ENCODE data around the gene RTP5.
A peak's percentile ranks its signal among the peaks of the same experiment; 100 is the strongest.
"Not testable (repeated sequence)": the region's sequence is repeated elsewhere in the genome, so short reads cannot be mapped to it uniquely, and the experiment has no call there.

Gene RTP5

DNA sequence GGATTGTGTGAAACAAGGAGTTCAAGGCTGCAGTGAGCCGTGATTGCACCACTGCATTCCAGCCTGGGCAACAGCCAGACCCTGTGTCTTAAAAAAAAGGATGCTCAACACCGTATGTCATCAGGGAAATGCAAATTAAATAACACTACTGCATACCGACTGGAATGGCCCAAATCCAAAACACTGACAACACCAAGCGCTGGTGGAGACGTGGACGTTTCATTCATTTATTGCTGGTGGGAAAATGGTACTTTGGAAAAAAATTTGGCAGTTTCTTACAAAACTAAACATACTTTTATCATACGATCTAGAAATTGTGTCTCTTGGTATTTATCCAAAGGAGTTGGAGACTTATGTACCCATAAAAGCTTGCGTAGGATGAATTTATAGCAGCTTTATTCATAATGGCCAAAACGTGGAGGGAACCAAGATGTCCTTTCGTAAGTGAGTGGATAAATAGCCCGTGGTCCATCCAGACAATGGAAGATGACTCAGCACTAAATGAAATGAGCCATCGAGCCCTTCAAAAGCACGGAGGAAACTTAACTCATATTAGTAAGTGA is 36.3 kb upstream of the RTP5 start:
- H3K4me3 ChIP-seq (ENCODE audit: low read depth, low read length) = no peak overlapping the region
- peak; percentile 82 for DNase-seq (ENCODE audit: low read depth)
- TF ChIP-seq, protein P1, sequence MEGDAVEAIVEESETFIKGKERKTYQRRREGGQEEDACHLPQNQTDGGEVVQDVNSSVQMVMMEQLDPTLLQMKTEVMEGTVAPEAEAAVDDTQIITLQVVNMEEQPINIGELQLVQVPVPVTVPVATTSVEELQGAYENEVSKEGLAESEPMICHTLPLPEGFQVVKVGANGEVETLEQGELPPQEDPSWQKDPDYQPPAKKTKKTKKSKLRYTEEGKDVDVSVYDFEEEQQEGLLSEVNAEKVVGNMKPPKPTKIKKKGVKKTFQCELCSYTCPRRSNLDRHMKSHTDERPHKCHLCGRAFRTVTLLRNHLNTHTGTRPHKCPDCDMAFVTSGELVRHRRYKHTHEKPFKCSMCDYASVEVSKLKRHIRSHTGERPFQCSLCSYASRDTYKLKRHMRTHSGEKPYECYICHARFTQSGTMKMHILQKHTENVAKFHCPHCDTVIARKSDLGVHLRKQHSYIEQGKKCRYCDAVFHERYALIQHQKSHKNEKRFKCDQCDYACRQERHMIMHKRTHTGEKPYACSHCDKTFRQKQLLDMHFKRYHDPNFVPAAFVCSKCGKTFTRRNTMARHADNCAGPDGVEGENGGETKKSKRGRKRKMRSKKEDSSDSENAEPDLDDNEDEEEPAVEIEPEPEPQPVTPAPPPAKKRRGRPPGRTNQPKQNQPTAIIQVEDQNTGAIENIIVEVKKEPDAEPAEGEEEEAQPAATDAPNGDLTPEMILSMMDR (IDR thresholded peaks at IDR 0.05; ENCODE audit: control insufficient read depth, extremely low read depth, insufficient read depth) = no peak

DNA sequence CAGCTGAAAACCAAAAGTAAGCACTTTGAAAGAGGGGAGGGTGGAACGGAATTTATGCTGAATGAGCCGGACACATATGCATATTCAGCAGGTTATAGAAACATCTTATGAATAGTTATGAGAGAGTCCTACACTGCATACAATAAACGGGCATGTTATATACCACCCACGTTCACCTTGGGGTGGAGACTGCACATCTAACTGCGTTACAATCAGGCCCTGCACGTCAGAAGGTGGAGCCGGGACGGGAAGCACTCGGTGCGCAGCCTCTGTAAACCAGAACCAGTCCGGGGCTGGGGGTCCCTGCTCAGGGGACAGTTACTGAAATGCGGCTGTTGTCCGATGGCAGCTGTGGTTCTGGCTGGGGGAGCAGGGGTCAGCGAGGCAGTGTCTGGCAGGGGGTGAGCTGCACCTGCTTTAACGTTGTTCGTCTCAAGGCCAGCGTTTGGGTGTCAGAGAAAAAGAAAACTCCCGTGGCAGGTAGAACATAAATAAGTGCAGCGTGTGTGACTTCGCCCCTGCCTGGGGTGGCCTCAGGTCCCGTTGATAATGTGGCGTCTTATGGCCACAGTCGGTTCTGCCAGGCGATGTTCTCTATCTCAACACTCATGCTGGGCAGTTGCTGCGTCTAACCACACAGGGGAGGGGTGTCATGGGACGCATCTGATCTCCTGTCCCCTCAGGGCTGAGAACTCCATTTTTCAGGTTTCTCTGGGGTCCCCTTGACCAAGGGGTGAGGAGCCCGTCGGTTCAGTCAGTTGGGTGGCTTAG is 35.6 kb upstream of the RTP5 start:
- not testable (repeated sequence) for H3K4me3 ChIP-seq (ENCODE audit: low read depth, low read length); DNase-seq (ENCODE audit: low read depth)

- TF ChIP-seq, protein P1 (IDR thresholded peaks at IDR 0.05; ENCODE audit: control insufficient read depth, extremely low read depth, insufficient read depth) = no peak
- no peak overlapping the region for H3K4me3 ChIP-seq (ENCODE audit: low read depth, low read length)
- no peak for DNase-seq (ENCODE audit: low read depth)
These were observed 34.9 kb upstream of the RTP5 start for GRCh38 chr2:241834527-241835210.

DNA sequence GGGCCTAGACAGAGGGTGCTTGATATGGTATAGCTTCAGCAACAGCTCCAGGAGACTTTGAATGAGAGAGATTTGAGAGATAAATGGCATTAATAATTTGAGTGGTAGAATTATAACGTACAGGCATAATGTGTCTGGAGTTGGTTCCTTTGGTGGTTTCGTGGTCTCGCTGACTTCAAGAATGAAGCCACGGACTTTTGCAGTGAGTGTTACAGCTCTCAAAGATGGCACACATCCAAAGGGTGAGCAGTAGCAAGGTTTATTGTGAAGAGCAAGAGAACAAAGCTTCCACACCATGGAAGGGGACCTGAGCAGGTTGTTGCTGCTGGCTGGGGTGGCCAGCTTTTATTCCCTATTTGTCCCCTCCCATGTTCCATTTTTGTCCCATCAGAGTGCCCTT is 33.9 kb upstream of the RTP5 start:
- DNase-seq (ENCODE audit: low read depth) = no peak
- TF ChIP-seq, protein P1 (IDR thresholded peaks at IDR 0.05; ENCODE audit: control insufficient read depth, extremely low read depth, insufficient read depth) = no peak
- H3K4me3 ChIP-seq (ENCODE audit: low read depth, low read length) = no peak overlapping the region

GRCh38 chr2:241836292-241836691 is 33.2 kb upstream of the RTP5 start:
- H3K4me3 ChIP-seq (ENCODE audit: low read depth, low read length) = no peak overlapping the region
- TF ChIP-seq, protein P1 (IDR thresholded peaks at IDR 0.05; ENCODE audit: control insufficient read depth, extremely low read depth, insufficient read depth) = no peak
- no peak for DNase-seq (ENCODE audit: low read depth)

GRCh38 chr2:241837197-241837965 is 32.1 kb upstream of the RTP5 start:
- no peak overlapping the region for H3K4me3 ChIP-seq (ENCODE audit: low read depth, low read length)

More at GRCh38 chr2:241837197-241837965, 32.1 kb upstream of the RTP5 start:
- TF ChIP-seq, protein P1 (IDR thresholded peaks at IDR 0.05; ENCODE audit: control insufficient read depth, extremely low read depth, insufficient read depth) = no peak
- DNase-seq (ENCODE audit: low read depth) = no peak

Measured in LNCaP clone FGC (cell line).